NT2/D1 (cell line): ENCODE results near the gene USP49.

Experiments
- SUZ12 ChIP-seq: IDR thresholded peaks from 2 replicates; pipeline ENCODE4 v1.6.1; 2011; ENCODE audit not compliant: insufficient read length, insufficient read depth; ENCODE audit errors: extremely low read depth
- ZNF274 ChIP-seq: IDR thresholded peaks from 2 replicates; pipeline ENCODE4 v1.6.1; 2011; ENCODE audit warnings: mild to moderate bottlenecking, low read depth, low read length

- TF ChIP-seq SUZ12 (no peak), ZNF274 (no peak)
Observed at GRCh38 chr6:41767112-41767833, 127.9 kb downstream of the USP49 start.
